Endothelial cell of coronary artery (primary cell): Measurements from ENCODE around the gene RPL26. TPM values are rescaled to one million over a fixed set of nuclear protein-coding genes. Genes with fewer than 3 reads are reported as not detected.

Experiments
- total RNA-seq: library from RNA; depleted of rRNA; stranded (reverse); fragments of >200 nt; gene quantifications from 2 replicates; pipeline ENCODE4 v1.2.3, GENCODE V29; 2014

RPL26 gene
- 4,291 and 4,698 TPM in 2 replicates for total RNA-seq

DNA sequence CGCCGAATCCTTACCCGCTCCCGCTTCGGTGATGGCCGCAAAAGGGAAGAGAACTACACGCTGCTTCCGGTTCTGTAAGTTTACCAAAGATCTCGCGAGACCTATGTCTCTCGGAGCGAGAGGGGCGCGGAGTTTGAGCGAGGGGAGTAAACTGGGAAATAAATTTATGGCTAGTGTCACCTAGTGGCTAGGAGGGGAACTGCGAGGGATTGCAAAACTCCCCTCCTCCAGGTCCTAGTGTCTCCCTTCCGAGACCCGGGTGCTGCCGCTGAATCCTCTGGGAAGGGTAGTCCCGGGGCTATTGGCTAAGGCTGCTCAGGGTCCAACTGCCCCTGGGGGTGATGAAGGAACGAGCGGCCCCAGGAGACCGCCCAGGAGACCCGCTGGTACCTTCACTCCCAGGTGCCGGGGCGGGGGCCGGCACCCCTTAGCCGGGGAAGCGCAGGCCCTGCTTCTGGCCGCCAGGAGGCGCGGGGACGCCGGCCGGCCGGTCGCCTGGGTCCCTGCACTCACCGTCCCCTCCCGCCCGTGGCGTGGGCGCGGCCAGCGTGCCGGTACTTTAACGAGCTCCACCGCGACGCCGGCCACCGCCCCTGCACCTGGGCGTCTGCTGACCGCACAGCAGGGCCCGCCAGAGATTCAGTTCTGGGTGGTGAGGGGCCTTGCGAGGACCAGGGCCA is at the start of gene RPL26:
TSS of gene RPL26 (minus strand) at position 51 of the 680 bp plus-strand sequence. CDS start 883 bp downstream, outside the sequence.

DNA sequence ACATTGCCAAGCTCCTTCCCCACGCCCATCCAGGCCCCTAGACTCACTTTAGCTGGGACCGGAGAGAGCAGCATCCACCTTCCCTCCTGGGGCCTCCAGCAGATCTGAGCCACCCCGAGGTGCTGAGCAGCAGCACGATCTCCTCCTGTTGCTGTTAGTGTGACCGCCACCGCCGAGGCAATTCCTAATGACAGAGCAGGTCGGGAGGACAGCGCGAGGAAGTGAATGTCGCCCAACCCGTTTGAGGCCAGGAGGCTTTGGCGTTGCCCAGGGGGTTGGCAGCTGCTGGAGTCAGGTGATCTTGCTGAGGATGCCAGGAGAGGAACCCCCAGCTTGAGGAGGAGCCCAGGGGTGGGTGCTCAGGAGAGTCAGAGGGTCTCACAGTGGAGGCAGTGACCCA is 14.6 kb upstream of the RPL26 start, which contains the start of gene RNF222:
TSS of gene RNF222 (minus strand) at position 192 of the 400 bp plus-strand sequence. CDS start 4,366 bp downstream, outside the sequence.

DNA sequence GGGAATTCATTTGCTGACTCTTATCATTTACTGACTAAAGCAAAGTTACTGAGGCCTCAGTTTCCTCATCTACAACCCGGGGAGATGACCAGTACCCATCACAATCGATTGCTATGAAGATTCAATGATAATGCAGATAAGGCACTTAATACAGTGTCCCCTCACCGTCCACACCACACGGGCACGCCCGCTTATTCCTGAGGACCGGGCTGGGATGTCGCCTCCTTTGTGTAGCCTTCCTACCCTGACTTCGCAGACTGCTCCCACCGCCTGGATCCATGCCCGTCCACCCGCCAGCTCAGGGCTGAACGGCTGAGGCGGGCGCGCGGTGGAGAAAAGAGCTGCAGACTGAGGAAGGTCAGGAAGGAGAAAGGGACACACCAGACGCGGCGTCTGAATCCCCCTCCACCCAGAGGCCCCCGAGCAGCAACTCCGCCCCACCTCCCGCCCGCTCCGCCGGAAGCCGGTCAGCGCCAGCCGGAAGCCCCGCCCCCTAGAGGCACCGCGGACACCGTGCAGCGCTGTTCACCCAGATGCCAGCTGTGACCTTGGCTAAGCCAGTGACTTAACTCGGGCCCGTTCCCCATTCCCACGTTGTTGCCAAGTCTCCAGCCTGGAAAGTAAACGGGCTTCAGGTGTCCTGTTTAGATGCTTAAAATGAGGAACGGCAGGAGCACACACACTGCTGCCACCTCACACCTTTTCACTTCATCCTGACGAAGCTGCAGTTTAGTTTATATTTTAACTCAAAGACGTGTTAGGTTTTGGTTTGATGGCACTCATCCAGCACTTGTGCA is 6.5 kb downstream of the RPL26 start, which contains the start of gene KRABD2:
TSS of gene KRABD2 (minus strand) at position 434 of the 797 bp plus-strand sequence.

DNA sequence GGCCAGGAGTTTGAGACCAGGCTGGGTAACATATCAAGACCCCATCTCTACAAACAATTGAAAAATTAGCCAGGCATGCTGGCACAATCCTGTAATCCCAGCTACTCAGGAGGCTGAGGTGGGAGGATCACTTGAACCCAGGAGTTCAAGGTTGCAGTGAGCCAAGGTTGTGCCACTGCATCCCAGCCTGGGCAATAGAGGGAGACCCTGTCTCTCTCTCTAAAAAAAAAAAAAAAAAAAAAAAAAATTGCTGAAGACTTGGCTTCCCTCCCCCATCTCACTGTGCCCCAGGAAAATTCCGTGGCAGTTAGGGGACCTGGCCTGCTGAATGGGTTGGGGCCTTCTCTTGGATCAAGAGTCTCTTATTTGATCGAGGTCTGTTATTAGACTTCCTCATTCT is 43.5 kb downstream of the RPL26 start, which contains the start of gene ODF4:
TSS of gene ODF4 (plus strand) at position 301 of the 400 bp plus-strand sequence. CDS start 212 bp downstream, outside the sequence.

Other genes starting within 250 kb of the RPL26 start
- gene PER1, start 230.8 kb downstream of the RPL26 start, total RNA-seq = 5.0 and 14.2 TPM in 2 replicates
- 3.0 and 5.7 TPM in 2 replicates for gene VAMP2, start 220.2 kb downstream of the RPL26 start, total RNA-seq
- 11.6 and 26.7 TPM in 2 replicates for gene TMEM107, start 206.8 kb downstream of the RPL26 start, total RNA-seq
- gene BORCS6, start 193.0 kb downstream of the RPL26 start, total RNA-seq = 8.1 and 8.6 TPM in 2 replicates
- gene AURKB, start 172.6 kb downstream of the RPL26 start, total RNA-seq = 16.0 and 35.2 TPM in 2 replicates
- 4.5 and 7.3 TPM in 2 replicates for gene CTC1, start 135.1 kb downstream of the RPL26 start, total RNA-seq
- gene PFAS, start 133.9 kb downstream of the RPL26 start, total RNA-seq = 26.0 and 33.6 TPM in 2 replicates
- 9.8 and 13.9 TPM in 2 replicates for gene RANGRF, start 94.5 kb downstream of the RPL26 start, total RNA-seq
- gene SLC25A35, start 87.8 kb downstream of the RPL26 start, total RNA-seq = 0.45 and 0.47 TPM in 2 replicates
- gene ARHGEF15, start 73.0 kb downstream of the RPL26 start, total RNA-seq = 14.8 and 16.3 TPM in 2 replicates
- not detected in 2 replicates for gene ODF4, start 43.4 kb downstream of the RPL26 start, total RNA-seq
- not detected in 2 replicates for gene RNF222, start 14.6 kb upstream of the RPL26 start, total RNA-seq
- 30.4 and 44.7 TPM in 2 replicates for gene NDEL1, start 52.7 kb upstream of the RPL26 start, total RNA-seq
- gene MYH10, start 247.5 kb upstream of the RPL26 start, total RNA-seq = 120 and 167 TPM in 2 replicates